ENCODE results near the gene FRS3. TPM values are rescaled to one million over a fixed set of nuclear protein-coding genes. Genes with fewer than 3 reads are reported as not detected.
A peak's percentile ranks its signal among the peaks of the same experiment; 100 is the strongest.

FRS3 gene
- total and polyA plus RNA-seq, 2 experiments from 2014 or later, result 1.3 to 3.3 TPM

- TF ChIP-seq EZH2phosphoT487 (IDR thresholded peaks at IDR 0.05; ENCODE audit: unreplicated experiment) (no peak), CREB1 (CRISPR knock-in tag; IDR thresholded peaks at IDR 0.05; ENCODE audit: low read depth) (no peak)
Measured at GRCh38 chr6:41733707-41734665, 45.7 kb downstream of the FRS3 start (continued).

GRCh38 chr6:41733360-41733706, 46.4 kb downstream of the FRS3 start:
- DNase-seq (ENCODE audit: low spot score) (no peak), ATAC-seq (no peak; the same call in 2 of the 3 replicates)
- peak overlapping the region; percentile 96 for H2AFZ ChIP-seq
- H3F3A ChIP-seq (replicated peaks; ENCODE audit: low read depth), result peaks cover 14% of the 10 kb centered on the region
- H3K9me3 Mint-ChIP-seq, result no peaks in the 10 kb centered on the region
- no peaks in the 10 kb centered on the region for H3K79me2 ChIP-seq (replicated peaks; ENCODE audit: insufficient read depth)
- peaks cover 21% of the 10 kb centered on the region for H3K27me3 Mint-ChIP-seq (ENCODE audit: insufficient read depth, low read depth, poor library complexity)
- peak overlapping the region; percentile 86 for H3K4me3 Mint-ChIP-seq
- no peaks in the 10 kb centered on the region for H3K36me3 ChIP-seq (ENCODE audit: insufficient read depth)
- peak overlapping the region; percentile 95 for H3K4me2 ChIP-seq
- H4K20me1 ChIP-seq (replicated peaks; ENCODE audit: insufficient read depth), result no peaks in the 10 kb centered on the region
- peaks cover 32% of the 10 kb centered on the region for H3K4me1 ChIP-seq (ENCODE audit: insufficient read depth)
- no peak overlapping the region for H3K27ac Mint-ChIP-seq
- no peaks in the 10 kb centered on the region for H3K36me3 Mint-ChIP-seq (ENCODE audit: low read depth)
- H3K27me3 ChIP-seq (ENCODE audit: insufficient read depth), result peaks cover 18% of the 10 kb centered on the region
- H3K4me3 ChIP-seq, result peak overlapping the region; percentile 80
- H3K9me2 ChIP-seq (ENCODE audit: insufficient read depth), result no peaks in the 10 kb centered on the region
- H3K4me1 Mint-ChIP-seq, result peaks cover 51% of the 10 kb centered on the region
- no peak overlapping the region for H3K27ac ChIP-seq (ENCODE audit: low read depth)
- TF ChIP-seq ETS1 (IDR thresholded peaks at IDR 0.05), result no peak
- TF ChIP-seq REST (IDR thresholded peaks at IDR 0.05; ENCODE audit: unreplicated experiment), result no peak
- TF ChIP-seq STAT1 (IDR thresholded peaks at IDR 0.05; ENCODE audit: unreplicated experiment), result no peak
- no peak for TF ChIP-seq CREB1 (CRISPR knock-in tag; IDR thresholded peaks at IDR 0.05; ENCODE audit: low read depth)
- TF ChIP-seq CTCF (conservative IDR thresholded peaks at IDR 0.05; ENCODE audit: low read depth in 2 of 2), result no peak
- no peak for TF ChIP-seq ZNF114 (CRISPR knock-in tag; IDR thresholded peaks at IDR 0.05)
- no peak for TF ChIP-seq JUNB (IDR thresholded peaks at IDR 0.05; ENCODE audit: unreplicated experiment)
- no peak for TF ChIP-seq POLR2AphosphoS5 (IDR thresholded peaks at IDR 0.05; ENCODE audit: low read depth)
- no peak for TF ChIP-seq ZNF462 (CRISPR knock-in tag; IDR thresholded peaks at IDR 0.05)
- TF ChIP-seq ZNF331 (CRISPR knock-in tag; IDR thresholded peaks at IDR 0.05; ENCODE audit: low read depth), result no peak

All from GM23338 (cell line).